Gastroesophageal sphincter (tissue), 3 donors: Measurements from ENCODE around the gene TMEM69.

Experiments
- CTCF ChIP-seq, 4 experiments: fragments of 200-600 bp in 2 of 4; fragments of 450-650 bp in 2 of 4; sonication (generic) in 1 of 4; IDR thresholded peaks; one replicate each; pipeline ENCODE4 v1.5.1; 2017 to 2019; ENCODE audit warnings: antibody characterized with exemption in 4 of 4, mild to moderate bottlenecking in 2 of 4, moderate library complexity in 2 of 4
- POLR2A ChIP-seq, 2 donors: fragments of 450-650 bp; IDR thresholded peaks; one replicate each; pipeline ENCODE4 v1.6.1; 2017; ENCODE audit warnings: antibody characterized with exemption in 2 of 2, mild to moderate bottlenecking in 2 of 2, moderate library complexity in 1 of 2
- POLR2AphosphoS5 ChIP-seq: sonication (generic); formaldehyde crosslinking; IDR thresholded peaks from one replicate; pipeline ENCODE4 v1.6.1; 2017; ENCODE audit warnings: antibody characterized with exemption

DNA sequence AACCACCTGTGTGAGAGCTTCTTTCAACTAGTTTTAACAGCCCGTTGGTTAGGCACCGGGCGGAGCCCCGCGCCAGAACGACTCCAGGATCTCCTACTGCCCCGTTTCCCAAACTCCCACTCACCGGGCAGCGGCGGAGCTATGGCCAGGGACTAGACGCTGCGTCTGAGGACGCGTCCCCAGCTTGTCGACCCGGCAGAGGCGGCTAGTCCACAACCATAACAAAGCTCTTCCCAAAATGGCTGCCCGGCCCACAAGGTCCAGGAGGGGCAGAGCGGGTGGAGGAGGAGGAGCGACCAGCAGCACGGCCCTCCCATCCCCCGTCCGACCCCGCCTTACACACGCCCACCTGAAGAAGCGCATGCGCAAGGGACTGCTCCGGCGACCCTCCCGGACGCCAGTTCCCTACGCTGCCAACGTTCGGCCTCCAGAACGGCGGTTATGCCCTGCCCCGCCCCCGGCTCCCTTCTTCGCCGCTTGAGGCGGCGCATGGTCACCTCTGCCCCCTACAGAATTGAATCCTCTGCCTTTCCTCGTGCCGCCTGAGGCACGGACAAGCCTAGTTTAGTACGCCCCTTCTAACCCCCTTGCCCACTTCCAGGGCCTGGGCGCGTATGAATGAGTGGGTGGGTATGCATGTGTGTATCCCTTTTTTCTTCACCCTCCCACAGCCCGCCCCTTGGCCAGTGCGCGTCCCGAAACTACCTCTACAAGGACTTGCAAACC, 1.5 kb upstream of the TMEM69 start, which contains the start of gene GPBP1L1:
- TF ChIP-seq CTCF (IDR thresholded peaks at IDR 0.05) (no peak), POLR2AphosphoS5 (peak; percentile 54), POLR2A (IDR thresholded peaks at IDR 0.05) (peak; percentile 37 to 56)
